GM12873 (cell line): ENCODE data around the gene NLRP5.

Source experiments
- CTCF ChIP-seq: IDR thresholded peaks from 2 replicates; pipeline ENCODE4 v1.5.1; 2012; ENCODE audit warnings: low read depth, mild to moderate bottlenecking, moderate library complexity, low read length, control low read depth; ENCODE audit not compliant: insufficient read depth; ENCODE audit errors: missing control alignments

The NLRP5 gene

DNA sequence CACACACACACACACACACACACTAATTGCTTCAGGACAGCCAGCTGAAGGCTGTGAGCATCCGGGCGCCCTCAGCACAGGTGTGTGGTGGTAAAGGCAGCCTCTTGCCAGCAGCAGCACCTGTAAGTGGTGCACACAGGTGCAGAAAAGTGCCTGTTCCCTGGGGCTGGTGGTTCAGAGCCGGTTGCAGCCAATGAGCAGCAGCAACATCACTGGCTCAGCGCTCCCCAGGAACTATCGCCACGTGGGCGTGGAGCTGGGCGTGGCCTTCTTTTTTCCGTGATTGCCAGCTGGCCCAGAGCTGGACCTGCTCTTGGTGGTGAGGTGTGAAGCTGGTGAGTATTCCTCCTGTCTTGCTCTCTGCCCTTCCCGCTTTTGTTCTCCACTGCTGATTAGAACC is at the start of gene NLRP5:
TSS of gene NLRP5 (plus strand) at position 289 of the 400 bp plus-strand sequence.
- TF ChIP-seq CTCF, result no peak

GRCh38 chr19:55939206-55939605 is 47.4 kb upstream of the NLRP5 start:
- TF ChIP-seq CTCF, result no peak

DNA sequence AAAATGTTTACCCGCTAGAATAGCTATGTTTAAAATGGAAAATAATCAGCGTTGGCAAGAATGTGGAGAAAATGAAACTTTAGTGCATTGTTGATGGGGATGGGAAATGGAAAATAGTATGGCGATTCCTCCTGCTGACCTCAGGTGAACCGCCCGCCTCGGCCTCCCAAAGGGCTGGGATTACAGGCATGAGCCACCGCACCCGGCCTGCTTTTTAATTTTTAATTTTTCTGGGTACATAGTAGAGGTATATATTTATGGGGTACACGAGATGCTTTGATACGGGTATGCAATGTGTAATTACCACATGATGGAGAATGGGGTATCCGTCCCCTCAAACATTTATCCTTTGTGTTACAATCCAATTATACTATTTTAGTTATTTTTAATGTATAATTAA is 46.3 kb upstream of the NLRP5 start:
- TF ChIP-seq CTCF, result no peak

DNA sequence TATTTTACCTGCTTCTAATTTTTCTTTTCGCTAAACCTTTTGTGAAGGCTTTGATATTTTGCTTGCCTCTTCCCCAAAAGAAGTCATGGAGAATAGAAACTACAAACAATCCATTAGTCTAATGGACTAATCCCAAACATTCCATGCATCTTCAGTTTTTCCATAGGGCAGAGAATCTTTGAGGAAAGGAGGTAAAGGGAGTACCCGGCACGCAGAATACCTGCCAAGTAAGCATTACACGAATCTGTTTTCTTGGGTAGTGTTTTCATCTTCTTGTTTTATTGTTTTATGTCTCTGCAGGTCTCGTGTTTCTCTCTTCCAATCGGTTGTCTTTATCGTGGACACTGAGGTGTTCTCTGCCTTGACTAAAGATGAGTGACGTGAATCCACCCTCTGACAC is 39.0 kb upstream of the NLRP5 start, which contains the start of gene NLRP8:
TSS of gene NLRP8 (plus strand) at position 301 of the 400 bp plus-strand sequence.
- TF ChIP-seq CTCF, result no peak

GRCh38 chr19:55956431-55956830 is 30.1 kb upstream of the NLRP5 start:
- TF ChIP-seq CTCF, result no peak

DNA sequence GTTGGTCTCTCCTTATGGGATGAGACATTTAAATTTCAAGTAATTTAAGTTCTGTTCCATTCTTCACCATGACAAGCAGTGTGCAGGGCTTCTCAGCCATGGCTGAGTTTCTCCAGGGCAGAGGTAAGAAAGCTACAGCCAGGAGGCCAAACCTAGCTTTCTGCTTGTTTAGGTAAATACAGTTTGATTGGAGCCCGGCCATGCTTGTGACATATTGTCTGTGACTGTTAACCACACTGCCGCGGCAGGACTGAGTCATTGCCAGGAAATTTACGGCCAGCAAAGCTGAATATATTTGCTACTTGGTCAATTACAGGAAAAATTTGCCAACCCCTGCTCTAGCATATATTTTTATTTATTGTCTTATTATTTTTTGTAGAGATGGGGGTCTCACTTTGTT is 28.2 kb upstream of the NLRP5 start:
- no peak for TF ChIP-seq CTCF

DNA sequence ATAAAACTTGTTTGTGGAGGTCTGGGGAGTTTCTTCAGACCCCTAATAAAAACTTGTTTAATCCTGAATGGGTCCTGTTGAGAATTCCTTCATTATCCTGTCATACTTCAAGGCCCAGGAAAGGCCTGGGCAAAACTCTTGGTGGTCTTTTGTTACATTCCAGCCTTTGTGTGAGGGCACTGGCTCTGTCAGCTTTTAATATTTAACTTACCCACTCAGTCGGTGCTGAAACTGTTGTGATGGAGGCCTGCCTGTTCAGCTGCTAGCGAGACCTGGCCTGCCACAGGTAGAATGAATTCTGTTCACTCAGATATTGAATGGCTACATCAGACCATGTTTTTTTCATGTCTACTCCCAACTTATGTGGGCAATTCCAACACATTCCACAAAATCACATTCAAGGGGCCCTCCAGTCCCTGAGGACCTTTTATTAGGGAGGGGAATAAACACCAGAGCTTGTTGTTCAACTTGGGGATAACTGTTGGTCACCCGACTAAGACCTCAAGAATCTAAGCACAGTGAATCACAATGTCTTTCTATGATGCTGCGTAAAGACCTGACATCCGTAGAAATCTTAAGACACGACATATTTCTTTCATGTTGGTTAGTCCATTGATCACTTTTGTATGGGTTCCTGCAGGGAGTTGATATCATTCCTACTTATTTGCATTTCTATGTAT is 26.4 kb upstream of the NLRP5 start:
- TF ChIP-seq CTCF, result no peak
